Measurements from ENCODE around the gene TGIF2. TPM values are rescaled to one million over a fixed set of nuclear protein-coding genes. Genes with fewer than 3 reads are reported as not detected.
"Not testable (repeated sequence)": the region's sequence is repeated elsewhere in the genome, so short reads cannot be mapped to it uniquely, and the experiment has no call there.

TGIF2 gene
- total RNA-seq, 6 experiments from 2014 or later, result 3.2 to 7.8 (median 5.9) TPM

- H3K36me3 ChIP-seq, result no peaks in the 10 kb centered on the region
- H3K4me3 ChIP-seq, result no peak overlapping the region
- no peaks in the 10 kb centered on the region for H3K4me1 ChIP-seq
- WGBS (ENCODE audit: insufficient coverage, low coverage, low lambda C conversion rate, missing lambda C conversion rate), result 76% methylated on average over 4 of the region's 9 CpGs
- no peaks in the 10 kb centered on the region for H3K27me3 ChIP-seq
- no peak for DNase-seq
- intact Hi-C loops (cut with DNase I), result no loop called here
- ATAC-seq, result no peak
- H3K9me3 ChIP-seq, result no peaks in the 10 kb centered on the region
- no peak for TF ChIP-seq POLR2A (IDR thresholded peaks at IDR 0.05)
- TF ChIP-seq CTCF (IDR thresholded peaks at IDR 0.05), result no peak
- H3K27ac ChIP-seq, result no peak overlapping the region
These were observed 59.9 kb downstream of the TGIF2 start for GRCh38 chr20:36633285-36633772.

- no peak for ATAC-seq
- Histone ChIP-seq H3K4me1 (no peaks in the 10 kb centered on the region), H3K4me3 (no peak overlapping the region), H3K27me3 (no peaks in the 10 kb centered on the region), H3K27ac (no peak overlapping the region), H3K9me3 (no peaks in the 10 kb centered on the region), H3K36me3 (no peaks in the 10 kb centered on the region)
- no peak for DNase-seq
- WGBS (ENCODE audit: insufficient coverage, low coverage, low lambda C conversion rate, missing lambda C conversion rate), result 94% methylated on average over 6 of the region's 11 CpGs
- intact Hi-C loops (cut with DNase I), result no loop called here
- no peak for TF ChIP-seq CTCF (IDR thresholded peaks at IDR 0.05)
These were observed 60.9 kb downstream of the TGIF2 start for GRCh38 chr20:36634342-36634741.

- DNase-seq; H3K4me3 ChIP-seq; H3K4me1 ChIP-seq; H3K36me3 ChIP-seq; intact Hi-C loops (cut with DNase I); H3K9me3 ChIP-seq; H3K27me3 ChIP-seq; H3K27ac ChIP-seq; ATAC-seq: not testable (repeated sequence)
- WGBS (ENCODE audit: insufficient coverage, low coverage, low lambda C conversion rate, missing lambda C conversion rate), result 91% methylated on average over 11 of the region's 12 CpGs
These were observed 65.5 kb downstream of the TGIF2 start for GRCh38 chr20:36638876-36639400.

GRCh38 chr20:36641506-36641843 is 68.1 kb downstream of the TGIF2 start:
- Histone ChIP-seq H3K9me3 (no peaks in the 10 kb centered on the region), H3K36me3 (no peaks in the 10 kb centered on the region), H3K4me3 (no peak overlapping the region), H3K27ac (no peak overlapping the region), H3K27me3 (no peaks in the 10 kb centered on the region), H3K4me1 (no peaks in the 10 kb centered on the region)
- ATAC-seq, result no peak
- 80% methylated on average over 2 of the region's 3 CpGs for WGBS (ENCODE audit: insufficient coverage, low coverage, low lambda C conversion rate, missing lambda C conversion rate)
- TF ChIP-seq CTCF (IDR thresholded peaks at IDR 0.05) (no peak), POLR2A (IDR thresholded peaks at IDR 0.05) (no peak)
- no peak for DNase-seq
- intact Hi-C loops (cut with DNase I), result no loop called here

GRCh38 chr20:36642136-36642535 is 68.7 kb downstream of the TGIF2 start:
- WGBS (ENCODE audit: insufficient coverage, low coverage, low lambda C conversion rate, missing lambda C conversion rate), result 80% methylated on average over 5 of the region's 6 CpGs
- no peaks in the 10 kb centered on the region for H3K9me3 ChIP-seq
- intact Hi-C loops (cut with DNase I), result no loop called here

More at GRCh38 chr20:36642136-36642535, 68.7 kb downstream of the TGIF2 start:
- no peaks in the 10 kb centered on the region for H3K36me3 ChIP-seq
- no peaks in the 10 kb centered on the region for H3K27me3 ChIP-seq
- DNase-seq (no peak), ATAC-seq (no peak)
- TF ChIP-seq POLR2A (IDR thresholded peaks at IDR 0.05) (no peak), CTCF (IDR thresholded peaks at IDR 0.05) (no peak)
- no peak overlapping the region for H3K27ac ChIP-seq
- H3K4me1 ChIP-seq, result no peaks in the 10 kb centered on the region
- no peak overlapping the region for H3K4me3 ChIP-seq

Small RNA genes lying within 50 kb of the gene (small RNA-seq; reads per million reads assigned to genes)
- 0 reads per million in 2 experiments for gene RF00017

Other genes starting within 250 kb of the TGIF2 start
- 10 to 100 TPM in 4 of 6 experiments, 1 to 10 TPM in 2; 7.7 to 44.2 (median 18.1) TPM for gene MYL9, start 32.1 kb upstream of the TGIF2 start, total RNA-seq
- 100 to 1,000 TPM in 5 of 6 experiments, 10 to 100 TPM in 1; 78.1 to 232 (median 125) TPM for gene RAB5IF, start 32.2 kb downstream of the TGIF2 start, total RNA-seq
- gene SLA2, start 72.6 kb downstream of the TGIF2 start, total RNA-seq, result under 1 TPM; 0.18 to 0.50 (median 0.32) TPM
- gene NDRG3, start 172.5 kb downstream of the TGIF2 start, total RNA-seq, result 1 to 10 TPM; 5.2 to 8.0 (median 7.0) TPM
- 1 to 10 TPM; 2.7 to 9.8 (median 4.7) TPM for gene DSN1, start 200.2 kb downstream of the TGIF2 start, total RNA-seq

Measured in right lobe of liver (tissue), 6 donors.